Breast epithelium (tissue), 4 donors: ENCODE results near the gene SYTL4. TPM values are rescaled to one million over a fixed set of nuclear protein-coding genes. Genes with fewer than 3 reads are reported as not detected.
A peak's percentile ranks its signal among the peaks of the same experiment; 100 is the strongest.

Experiments used
- DNase-seq, 2 donors: peaks; one replicate each; pipeline ENCODE4 v3.0.0-alpha.2; 2019; ENCODE audit warnings: low spot score in 2 of 2
- H3K27ac ChIP-seq, 2 donors: fragments of 200-600 bp; sonication (generic) in 1 of 2; one replicate each; pipeline ENCODE4 v1.5.1; 2016 to 2019; ENCODE audit warnings: mild to moderate bottlenecking in 1 of 2
- H3K27me3 ChIP-seq, 2 donors: fragments of 200-600 bp; sonication (generic) in 1 of 2; one replicate each; pipeline versions ENCODE4 v1.5.1 to v1.6.0; 2017 to 2019; ENCODE audit warnings: control low read depth in 1 of 2, mild to moderate bottlenecking in 1 of 2
- H3K36me3 ChIP-seq: fragments of 200-600 bp; one replicate; pipeline ENCODE4 v1.5.1; 2019
- H3K4me1 ChIP-seq, 2 donors: fragments of 200-600 bp; sonication (generic); one replicate each; pipeline ENCODE4 v1.5.1; 2016 to 2019; ENCODE audit warnings: control low read depth in 1 of 2
- H3K4me3 ChIP-seq, 3 donors: fragments of 200-600 bp; sonication (generic); 1 replicate in 2 of 3; 2 replicates in 1 of 3; pipeline ENCODE4 v1.5.1; 2016 to 2019; ENCODE audit warnings: mild to moderate bottlenecking in 3 of 3, moderate library complexity in 2 of 3
- H3K9me3 ChIP-seq, 2 donors: fragments of 200-600 bp; sonication (generic) in 1 of 2; one replicate each; pipeline ENCODE4 v1.5.1; 2016 to 2019; ENCODE audit warnings: control low read depth in 1 of 2
- CTCF ChIP-seq, 3 donors: fragments of 450-650 bp; IDR thresholded peaks; one replicate each; pipeline ENCODE4 v1.5.1; 2016 to 2017; ENCODE audit warnings: antibody characterized with exemption in 3 of 3, mild to moderate bottlenecking in 3 of 3, moderate library complexity in 3 of 3
- POLR2A ChIP-seq: fragments of 450-650 bp; IDR thresholded peaks from one replicate; pipeline ENCODE4 v1.6.1; 2016; ENCODE audit warnings: antibody characterized with exemption, mild to moderate bottlenecking, moderate library complexity
- POLR2AphosphoS5 ChIP-seq, 3 donors: sonication (generic); formaldehyde crosslinking; IDR thresholded peaks; one replicate each; pipeline ENCODE4 v1.6.1; 2017; ENCODE audit warnings: antibody characterized with exemption in 3 of 3
- intact Hi-C: fragments of 100-400 bp; cut with DNase I; formaldehyde crosslinking; loops from one replicate; pipeline ENCODE4 v1.15.1; 2023; ENCODE audit warnings: low total_unique reads
- total RNA-seq, 3 donors: library from RNA; depleted of rRNA; stranded (reverse); fragments of >200 nt; gene quantifications; one replicate each; pipeline ENCODE4 v1.1.0, GENCODE V29; 2016

SYTL4 gene
- total RNA-seq, 3 donors from 2014 or later: 19.3 to 29.9 (median 25.2) TPM

- H3K9me3 ChIP-seq: no peaks in the 10 kb centered on the region
- H3K27ac ChIP-seq: no peak overlapping the region
- intact Hi-C loops: no loop called here
- peaks cover 0 to 39% of the 10 kb centered on the region in 2 donors for H3K27me3 ChIP-seq
- no peaks in the 10 kb centered on the region for H3K36me3 ChIP-seq
- peak overlapping the region in 1 of 3 donors; percentile 73 for H3K4me3 ChIP-seq
- TF ChIP-seq CTCF (IDR thresholded peaks at IDR 0.05) (no peak), POLR2AphosphoS5 (IDR thresholded peaks at IDR 0.05) (no peak), POLR2A (no peak)
- no peak for DNase-seq
- H3K4me1 ChIP-seq: no peaks in the 10 kb centered on the region
Measured at GRCh38 chrX:100635040-100635439, 96.9 kb downstream of the SYTL4 start.

GRCh38 chrX:100625985-100626491 is 105.9 kb downstream of the SYTL4 start:
- TF ChIP-seq CTCF (IDR thresholded peaks at IDR 0.05) (no peak), POLR2A (no peak), POLR2AphosphoS5 (IDR thresholded peaks at IDR 0.05) (no peak)
- intact Hi-C loops: no loop called here
- peaks cover 0 to 9% of the 10 kb centered on the region in 2 donors for H3K27me3 ChIP-seq
- no peaks in the 10 kb centered on the region for H3K9me3 ChIP-seq
- H3K36me3 ChIP-seq: no peaks in the 10 kb centered on the region
- H3K27ac ChIP-seq: no peak overlapping the region
- H3K4me1 ChIP-seq: no peaks in the 10 kb centered on the region
- DNase-seq: no peak
- H3K4me3 ChIP-seq: no peak overlapping the region

Other genes starting within 250 kb of the SYTL4 start
- 10 to 100 TPM in 1 of 3 donors, 1 to 10 TPM in 2; 1.3 to 16.6 (median 7.5) TPM for gene TNMD, start 147.2 kb downstream of the SYTL4 start, total RNA-seq
- gene TSPAN6, start 95.3 kb downstream of the SYTL4 start, total RNA-seq: 10 to 100 TPM; 30.9 to 49.5 (median 40.6) TPM
- gene SRPX2, start 87.9 kb downstream of the SYTL4 start, total RNA-seq: 10 to 100 TPM; 15.2 to 61.0 (median 32.6) TPM
- gene CSTF2, start 88.3 kb upstream of the SYTL4 start, total RNA-seq: 10 to 100 TPM in 2 of 3 donors, 1 to 10 TPM in 1; 7.7 to 12.1 (median 11.8) TPM
- not detected for gene NOX1, start 142.2 kb upstream of the SYTL4 start, total RNA-seq
- under 1 TPM; 0.16 to 0.59 (median 0.33) TPM for gene XKRX, start 196.8 kb upstream of the SYTL4 start, total RNA-seq
- not detected for gene ARL13A, start 237.6 kb upstream of the SYTL4 start, total RNA-seq